Measurements from ENCODE around the gene HELT. TPM values are rescaled to one million over a fixed set of nuclear protein-coding genes. Genes with fewer than 3 reads are reported as not detected.
"Not testable (repeated sequence)": the region's sequence is repeated elsewhere in the genome, so short reads cannot be mapped to it uniquely, and the experiment has no call there.

HELT gene
- total and polyA plus RNA-seq, 3 experiments from 2014 or later, result not detected

DNA sequence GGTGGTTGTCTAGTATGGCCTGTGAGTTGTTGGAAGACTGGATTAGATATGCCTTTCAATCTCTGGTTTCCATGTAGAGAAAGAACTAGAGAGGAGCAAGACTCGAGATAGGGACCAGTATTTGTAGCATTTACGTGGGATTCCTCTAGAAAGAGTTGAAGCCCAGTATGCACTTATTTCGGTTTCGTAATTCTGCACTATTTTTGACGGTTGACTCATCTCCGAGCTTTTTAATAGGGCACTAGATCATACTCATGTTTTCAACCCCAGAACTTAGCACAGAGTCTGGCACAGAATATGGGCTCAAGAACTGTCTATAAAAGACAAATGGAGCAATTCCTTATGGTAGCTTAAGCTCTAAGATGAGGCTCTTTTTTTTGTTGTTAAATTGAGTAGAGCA, 15.7 kb downstream of the HELT start:
- Mint-ChIP-seq H3K27me3 (peaks cover 21 to 35% of the 10 kb centered on the region in 2 donors), H3K27ac (no peak overlapping the region), H3K9me3 (peaks cover 0 to 4% (median 0%) of the 10 kb centered on the region in 5 donors), H3K4me1 (no peaks in the 10 kb centered on the region), H3K4me3 (no peak overlapping the region), H3K36me3 (peaks cover 0 to 3% (median 0%) of the 10 kb centered on the region in 3 donors)
- no peak for DNase-seq
- POLR2A ChIA-PET, result no interaction called here
- CTCF ChIA-PET, result interaction anchor here (1.1 kb wide), 1 partner anchor 136 kb away, joined by 3 read pairs; no protein-coding TSS in a partner anchor
- Histone ChIP-seq H3K27ac (ENCODE audit: low read depth, low read length) (no peak overlapping the region), H3K4me1 (ENCODE audit: insufficient read depth, low read length) (no peaks in the 10 kb centered on the region), H3K36me3 (ENCODE audit: insufficient read depth, low read length) (no peaks in the 10 kb centered on the region), H3K9me3 (ENCODE audit: low read length) (no peaks in the 10 kb centered on the region), H3K4me3 (ENCODE audit: low read length) (no peak overlapping the region), H3K27me3 (ENCODE audit: insufficient read depth, low read length, poor library complexity, severe bottlenecking) (no peaks in the 10 kb centered on the region)

- no peak overlapping the region for H3K27ac ChIP-seq (ENCODE audit: low read depth, low read length)
- Mint-ChIP-seq H3K27me3 (peaks cover 17 to 35% of the 10 kb centered on the region in 2 donors), H3K4me1 (peaks cover 3 to 6% (median 5%) of the 10 kb centered on the region in 3 donors), H3K36me3 (peaks cover 0 to 3% (median 0%) of the 10 kb centered on the region in 3 donors), H3K27ac (no peak overlapping the region), H3K4me3 (no peak overlapping the region), H3K9me3 (peaks cover 0 to 4% (median 0%) of the 10 kb centered on the region in 5 donors)
- H3K27me3 ChIP-seq (ENCODE audit: insufficient read depth, low read length, poor library complexity, severe bottlenecking), result no peaks in the 10 kb centered on the region
- no peaks in the 10 kb centered on the region for H3K9me3 ChIP-seq (ENCODE audit: low read length)
- DNase-seq, result no peak
- no peak overlapping the region for H3K4me3 ChIP-seq (ENCODE audit: low read length)
- H3K36me3 ChIP-seq (ENCODE audit: insufficient read depth, low read length), result no peaks in the 10 kb centered on the region
- ChIA-PET CTCF (interaction anchor here (1.2 kb wide), 1 partner anchor 148 kb away, joined by 4 read pairs; no protein-coding TSS in a partner anchor), POLR2A (no interaction called here)
- no peaks in the 10 kb centered on the region for H3K4me1 ChIP-seq (ENCODE audit: insufficient read depth, low read length)
Observed at GRCh38 chr4:185035284-185035683, 17.0 kb downstream of the HELT start.

- CTCF ChIA-PET, result interaction anchor here (1.2 kb wide), 1 partner anchor 148 kb away, joined by 4 read pairs; no protein-coding TSS in a partner anchor
- Mint-ChIP-seq H3K27ac (peak overlapping the region in 1 of 8 donors; percentile 15), H3K4me1 (peaks cover 3 to 6% (median 5%) of the 10 kb centered on the region in 3 donors), H3K27me3 (peaks cover 12 to 36% of the 10 kb centered on the region in 2 donors), H3K9me3 (peaks cover 0 to 4% (median 0%) of the 10 kb centered on the region in 5 donors), H3K4me3 (no peak overlapping the region), H3K36me3 (peaks cover 0 to 3% (median 0%) of the 10 kb centered on the region in 3 donors)
- no peaks in the 10 kb centered on the region for H3K4me1 ChIP-seq (ENCODE audit: insufficient read depth, low read length)
- POLR2A ChIA-PET, result no interaction called here
- no peak overlapping the region for H3K4me3 ChIP-seq (ENCODE audit: low read length)
- H3K36me3 ChIP-seq (ENCODE audit: insufficient read depth, low read length), result no peaks in the 10 kb centered on the region
- no peak overlapping the region for H3K27ac ChIP-seq (ENCODE audit: low read depth, low read length)
- no peaks in the 10 kb centered on the region for H3K27me3 ChIP-seq (ENCODE audit: insufficient read depth, low read length, poor library complexity, severe bottlenecking)
- no peaks in the 10 kb centered on the region for H3K9me3 ChIP-seq (ENCODE audit: low read length)
- no peak for DNase-seq
Observed at GRCh38 chr4:185036019-185036418, 17.7 kb downstream of the HELT start.

- no peaks in the 10 kb centered on the region for H3K4me1 ChIP-seq (ENCODE audit: insufficient read depth, low read length)
- H3K9me3 Mint-ChIP-seq, result peaks cover 0 to 4% (median 0%) of the 10 kb centered on the region in 5 donors
- CTCF ChIA-PET, result no interaction called here
- no peaks in the 10 kb centered on the region for H3K9me3 ChIP-seq (ENCODE audit: low read length)
- H3K4me3 ChIP-seq (ENCODE audit: low read length), result no peak overlapping the region
- DNase-seq, result no peak
- no peak overlapping the region for H3K27ac ChIP-seq (ENCODE audit: low read depth, low read length)
- no peak overlapping the region for H3K4me3 Mint-ChIP-seq
- H3K27ac Mint-ChIP-seq, result peak overlapping the region in 1 of 8 donors; percentile 43
- peaks cover 0 to 3% (median 0%) of the 10 kb centered on the region in 3 donors for H3K36me3 Mint-ChIP-seq
- POLR2A ChIA-PET, result no interaction called here
- peaks cover 9 to 36% of the 10 kb centered on the region in 2 donors for H3K27me3 Mint-ChIP-seq
- no peaks in the 10 kb centered on the region for H3K36me3 ChIP-seq (ENCODE audit: insufficient read depth, low read length)
- H3K27me3 ChIP-seq (ENCODE audit: insufficient read depth, low read length, poor library complexity, severe bottlenecking), result no peaks in the 10 kb centered on the region
- peaks cover 3 to 6% (median 5%) of the 10 kb centered on the region in 3 donors for H3K4me1 Mint-ChIP-seq
Observed at GRCh38 chr4:185036842-185037241, 18.6 kb downstream of the HELT start.

DNA sequence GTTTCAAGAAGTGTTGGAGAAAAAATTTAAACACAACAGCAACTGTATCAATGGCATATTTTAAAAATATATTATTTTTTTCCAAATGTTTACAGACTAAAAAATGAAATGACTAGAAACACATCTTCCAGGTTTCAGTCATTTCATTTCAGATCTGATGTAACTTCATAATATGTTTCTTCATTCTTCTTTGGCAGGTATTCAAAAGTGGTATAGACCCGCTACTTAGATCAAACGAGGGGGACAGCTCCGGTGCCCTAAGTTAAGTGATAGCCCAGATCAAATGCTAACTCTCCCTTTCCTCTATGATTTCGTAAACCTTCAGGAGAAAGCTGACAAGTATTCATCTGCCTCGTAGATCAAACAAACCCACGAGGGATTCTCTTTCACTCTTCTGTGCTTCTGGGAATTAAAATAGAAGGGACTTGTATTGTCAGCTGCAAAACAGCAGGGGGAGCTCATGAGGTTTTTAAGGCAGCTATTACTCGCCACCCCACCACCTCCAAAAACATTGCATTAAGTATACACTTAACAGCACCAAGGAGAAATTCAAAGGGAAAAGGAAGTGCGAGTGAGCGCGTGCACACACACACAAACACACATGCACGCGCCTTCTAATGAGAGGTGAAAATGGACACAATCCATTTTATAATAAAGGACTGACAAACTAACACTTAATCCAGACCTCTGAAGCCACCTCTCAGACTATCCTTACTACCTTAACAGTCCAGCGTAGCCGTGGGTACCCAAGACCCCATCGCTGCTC, 21.4 kb downstream of the HELT start:
- Histone ChIP-seq H3K4me1 (ENCODE audit: insufficient read depth, low read length) (no peaks in the 10 kb centered on the region), H3K36me3 (ENCODE audit: insufficient read depth, low read length) (no peaks in the 10 kb centered on the region), H3K4me3 (ENCODE audit: low read length) (no peak overlapping the region), H3K9me3 (ENCODE audit: low read length) (no peaks in the 10 kb centered on the region), H3K27me3 (ENCODE audit: insufficient read depth, low read length, poor library complexity, severe bottlenecking) (no peaks in the 10 kb centered on the region), H3K27ac (ENCODE audit: low read depth, low read length) (no peak overlapping the region)
- peak; percentile 14 to 59 (median 50) for DNase-seq
- H3K4me1 Mint-ChIP-seq, result peaks cover 3 to 6% (median 5%) of the 10 kb centered on the region in 3 donors
- ChIA-PET POLR2A (no interaction called here), CTCF (interaction anchor here (0.8 to 2.8 kb wide), 15 partner anchors 17 to 558 kb away, joined by 3 to 19 read pairs (median 5); partner anchors contain the start of genes CASP3, PRIMPOL and SLC25A4)
- peaks cover 0 to 4% (median 0%) of the 10 kb centered on the region in 5 donors for H3K9me3 Mint-ChIP-seq
- H3K36me3 Mint-ChIP-seq, result peaks cover 0 to 3% (median 0%) of the 10 kb centered on the region in 3 donors
- H3K4me3 Mint-ChIP-seq, result peak overlapping the region in 1 of 7 donors; percentile 28
- H3K27me3 Mint-ChIP-seq, result peaks cover 2 to 24% of the 10 kb centered on the region in 2 donors
- no peak overlapping the region for H3K27ac Mint-ChIP-seq

DNA sequence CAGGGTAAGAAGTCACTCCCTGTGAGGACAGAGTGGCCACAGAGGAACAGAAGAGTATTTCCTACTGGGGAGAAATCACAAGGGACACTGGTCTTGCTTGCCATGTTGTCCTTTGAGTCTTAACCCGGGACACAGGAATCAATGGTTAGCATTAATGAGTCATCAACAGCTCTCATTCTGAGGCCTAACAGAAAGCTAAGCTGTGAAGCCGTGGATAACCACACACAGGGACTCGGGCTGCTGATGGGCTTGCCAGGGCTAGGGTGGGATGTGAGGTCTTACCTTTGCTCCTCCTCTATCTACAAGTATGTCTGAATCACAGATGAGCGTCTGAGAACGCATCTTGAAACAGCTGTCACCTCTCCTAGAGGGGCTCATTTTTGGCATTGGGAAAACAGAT, 22.2 kb downstream of the HELT start:
- Histone ChIP-seq H3K4me3 (ENCODE audit: low read length) (no peak overlapping the region), H3K4me1 (ENCODE audit: insufficient read depth, low read length) (no peaks in the 10 kb centered on the region), H3K27ac (ENCODE audit: low read depth, low read length) (no peak overlapping the region), H3K9me3 (ENCODE audit: low read length) (no peaks in the 10 kb centered on the region), H3K36me3 (ENCODE audit: insufficient read depth, low read length) (no peaks in the 10 kb centered on the region), H3K27me3 (ENCODE audit: insufficient read depth, low read length, poor library complexity, severe bottlenecking) (no peaks in the 10 kb centered on the region)
- POLR2A ChIA-PET, result no interaction called here
- no peak for DNase-seq
- Mint-ChIP-seq H3K4me1 (peaks cover 3 to 6% (median 5%) of the 10 kb centered on the region in 3 donors), H3K4me3 (no peak overlapping the region), H3K27ac (no peak overlapping the region), H3K36me3 (peaks cover 0 to 3% (median 0%) of the 10 kb centered on the region in 3 donors), H3K9me3 (peaks cover 0 to 4% (median 0%) of the 10 kb centered on the region in 5 donors), H3K27me3 (peaks cover 4 to 30% of the 10 kb centered on the region in 2 donors)
- CTCF ChIA-PET, result interaction anchor here (1.3 to 2.8 kb wide), 7 partner anchors 88 to 557 kb away, joined by 3 to 19 read pairs (median 6); no protein-coding TSS in a partner anchor

GRCh38 chr4:185050286-185050685, 32.0 kb downstream of the HELT start:
- H3K4me1 Mint-ChIP-seq; H3K9me3 Mint-ChIP-seq; H3K4me3 ChIP-seq (ENCODE audit: low read length); H3K4me3 Mint-ChIP-seq; H3K36me3 ChIP-seq (ENCODE audit: insufficient read depth, low read length); POLR2A ChIA-PET; H3K27ac Mint-ChIP-seq; DNase-seq; CTCF ChIA-PET; H3K36me3 Mint-ChIP-seq; H3K4me1 ChIP-seq (ENCODE audit: insufficient read depth, low read length); H3K27me3 ChIP-seq (ENCODE audit: insufficient read depth, low read length, poor library complexity, severe bottlenecking); H3K27ac ChIP-seq (ENCODE audit: low read depth, low read length); H3K9me3 ChIP-seq (ENCODE audit: low read length): not testable (repeated sequence)
- peaks cover 8 to 45% of the 10 kb centered on the region in 2 donors for H3K27me3 Mint-ChIP-seq

DNA sequence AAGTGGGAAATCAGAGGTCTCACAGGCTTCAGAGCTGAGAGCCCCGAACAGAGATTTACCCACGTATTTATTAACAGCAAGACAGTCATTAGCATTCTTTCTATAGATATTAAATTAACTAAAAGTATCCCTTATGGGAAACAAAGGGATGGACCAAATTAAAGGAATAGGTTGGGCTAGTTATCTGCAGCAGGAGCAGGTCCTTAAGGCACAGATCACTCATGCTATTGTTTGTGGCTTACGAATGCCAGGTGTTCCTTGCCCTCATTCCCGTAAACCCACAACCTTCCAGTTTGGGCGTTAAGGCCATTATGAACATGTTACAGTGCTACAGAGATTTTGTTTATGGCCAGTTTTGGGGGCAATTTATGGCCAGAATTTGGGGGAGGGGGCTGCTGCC, 33.0 kb downstream of the HELT start:
- H3K27ac ChIP-seq (ENCODE audit: low read depth, low read length); H3K9me3 Mint-ChIP-seq; DNase-seq; H3K27me3 ChIP-seq (ENCODE audit: insufficient read depth, low read length, poor library complexity, severe bottlenecking); H3K36me3 ChIP-seq (ENCODE audit: insufficient read depth, low read length); H3K27ac Mint-ChIP-seq; H3K4me1 Mint-ChIP-seq; H3K4me1 ChIP-seq (ENCODE audit: insufficient read depth, low read length); H3K9me3 ChIP-seq (ENCODE audit: low read length); H3K36me3 Mint-ChIP-seq; POLR2A ChIA-PET; CTCF ChIA-PET; H3K4me3 ChIP-seq (ENCODE audit: low read length): not testable (repeated sequence)
- peaks cover 3 to 40% of the 10 kb centered on the region in 2 donors for H3K27me3 Mint-ChIP-seq
- peak overlapping the region in 1 of 7 donors; percentile 11 for H3K4me3 Mint-ChIP-seq
